Glutamatergic neuron (in vitro differentiated cells): ENCODE results near the gene TMED6. TPM values are rescaled to one million over a fixed set of nuclear protein-coding genes. Genes with fewer than 3 reads are reported as not detected.

Source experiments
- DNase-seq: peaks from one replicate; pipeline ENCODE4 v3.0.0; 2022
- H3K27ac Mint-ChIP-seq: one replicate; pipeline ENCODE4 v1.8.0; 2020; ENCODE audit warnings: mild to moderate bottlenecking, mixed read lengths, inconsistent platforms; ENCODE audit not compliant: unreplicated experiment
- H3K27me3 Mint-ChIP-seq: one replicate; pipeline ENCODE4 v1.8.0; 2020; ENCODE audit warnings: mild to moderate bottlenecking, moderate library complexity, mixed read lengths, inconsistent platforms; ENCODE audit not compliant: unreplicated experiment
- H3K36me3 Mint-ChIP-seq: one replicate; pipeline ENCODE4 v1.8.0; 2020; ENCODE audit warnings: mild to moderate bottlenecking, mixed read lengths, inconsistent platforms; ENCODE audit not compliant: unreplicated experiment
- H3K4me1 Mint-ChIP-seq: one replicate; pipeline ENCODE4 v1.8.0; 2020; ENCODE audit warnings: mild to moderate bottlenecking, low read depth, mixed read lengths, inconsistent platforms; ENCODE audit not compliant: unreplicated experiment
- H3K4me3 Mint-ChIP-seq: one replicate; pipeline ENCODE4 v1.8.0; 2020; ENCODE audit warnings: mild to moderate bottlenecking, mixed read lengths, inconsistent platforms; ENCODE audit not compliant: unreplicated experiment
- H3K9me3 Mint-ChIP-seq: one replicate; pipeline ENCODE4 v1.8.0; 2020; ENCODE audit warnings: mild to moderate bottlenecking, moderate library complexity, mixed read lengths, inconsistent platforms; ENCODE audit not compliant: unreplicated experiment
- total RNA-seq: library from RNA; stranded (reverse); fragmentation: NEBNext Ultra II Directional; extraction: Animal tissue kit (Norgen Biotek cat#: 25700); gene quantifications from one replicate; pipeline ENCODE4 v1.2.1, GENCODE V29; 2021; ENCODE audit not compliant: unreplicated experiment
- TF ChIP-seq, protein P1 (sequence below): fragments of 200-600 bp; sonication (generic); IDR thresholded peaks from one replicate; pipeline ENCODE4 v1.5.0; 2021; ENCODE audit not compliant: partially characterized antibody, unreplicated experiment

TMED6 gene
- total RNA-seq, 1 donor from 2014 or later = not detected

DNA sequence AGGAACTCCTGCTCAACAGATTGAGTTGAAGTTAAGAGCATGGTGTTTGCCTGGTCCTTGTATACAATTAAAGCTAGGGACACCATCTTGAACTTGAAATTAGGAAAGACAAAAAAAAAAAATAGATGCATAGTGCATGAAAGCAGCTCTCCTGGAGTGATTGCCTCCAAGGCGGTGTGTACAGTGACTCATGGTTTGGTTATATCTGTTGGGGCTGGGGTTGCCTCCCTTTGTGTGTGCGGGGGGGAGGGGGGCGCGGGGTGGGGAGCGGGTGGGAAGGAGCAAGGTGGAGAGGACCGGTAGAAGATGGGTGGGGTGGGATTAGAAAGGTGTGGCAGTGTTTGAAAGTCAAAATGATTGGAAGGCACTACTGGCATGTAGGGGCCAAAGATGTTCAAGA lies 3.4 kb downstream of the TMED6 start:
- Mint-ChIP-seq H3K4me1 (peaks cover 2% of the 10 kb centered on the region), H3K4me3 (no peak overlapping the region), H3K36me3 (no peaks in the 10 kb centered on the region), H3K27ac (no peak overlapping the region), H3K9me3 (no peaks in the 10 kb centered on the region), H3K27me3 (peaks cover 1% of the 10 kb centered on the region)
- TF ChIP-seq, protein P1, sequence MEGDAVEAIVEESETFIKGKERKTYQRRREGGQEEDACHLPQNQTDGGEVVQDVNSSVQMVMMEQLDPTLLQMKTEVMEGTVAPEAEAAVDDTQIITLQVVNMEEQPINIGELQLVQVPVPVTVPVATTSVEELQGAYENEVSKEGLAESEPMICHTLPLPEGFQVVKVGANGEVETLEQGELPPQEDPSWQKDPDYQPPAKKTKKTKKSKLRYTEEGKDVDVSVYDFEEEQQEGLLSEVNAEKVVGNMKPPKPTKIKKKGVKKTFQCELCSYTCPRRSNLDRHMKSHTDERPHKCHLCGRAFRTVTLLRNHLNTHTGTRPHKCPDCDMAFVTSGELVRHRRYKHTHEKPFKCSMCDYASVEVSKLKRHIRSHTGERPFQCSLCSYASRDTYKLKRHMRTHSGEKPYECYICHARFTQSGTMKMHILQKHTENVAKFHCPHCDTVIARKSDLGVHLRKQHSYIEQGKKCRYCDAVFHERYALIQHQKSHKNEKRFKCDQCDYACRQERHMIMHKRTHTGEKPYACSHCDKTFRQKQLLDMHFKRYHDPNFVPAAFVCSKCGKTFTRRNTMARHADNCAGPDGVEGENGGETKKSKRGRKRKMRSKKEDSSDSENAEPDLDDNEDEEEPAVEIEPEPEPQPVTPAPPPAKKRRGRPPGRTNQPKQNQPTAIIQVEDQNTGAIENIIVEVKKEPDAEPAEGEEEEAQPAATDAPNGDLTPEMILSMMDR = no peak
- DNase-seq = no peak

DNA sequence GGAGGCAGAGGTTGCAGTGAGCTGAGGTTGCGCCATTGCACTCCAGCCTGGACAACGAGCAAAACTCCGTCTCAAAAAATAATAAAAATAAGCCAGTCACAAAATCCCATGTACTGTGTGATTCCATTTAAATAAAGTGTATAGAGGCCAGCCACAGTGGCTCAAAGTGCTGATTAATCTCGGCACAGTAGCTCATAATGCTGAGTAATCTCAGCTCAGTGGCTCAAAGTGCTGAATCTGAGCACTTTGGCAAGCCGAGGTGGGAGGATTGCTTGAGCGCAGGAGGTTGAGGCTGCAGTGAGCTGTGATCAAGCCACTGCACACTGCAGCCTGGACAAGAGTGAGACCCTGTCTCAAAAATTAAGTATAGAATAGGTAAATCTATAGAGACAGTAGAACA lies 4.9 kb downstream of the TMED6 start:
- no peaks in the 10 kb centered on the region for H3K9me3 Mint-ChIP-seq
- TF ChIP-seq, protein P1 = no peak
- no peak overlapping the region for H3K4me3 Mint-ChIP-seq
- no peak for DNase-seq
- H3K36me3 Mint-ChIP-seq = no peaks in the 10 kb centered on the region
- peaks cover 1% of the 10 kb centered on the region for H3K27me3 Mint-ChIP-seq
- no peak overlapping the region for H3K27ac Mint-ChIP-seq
- peaks cover 2% of the 10 kb centered on the region for H3K4me1 Mint-ChIP-seq

DNA sequence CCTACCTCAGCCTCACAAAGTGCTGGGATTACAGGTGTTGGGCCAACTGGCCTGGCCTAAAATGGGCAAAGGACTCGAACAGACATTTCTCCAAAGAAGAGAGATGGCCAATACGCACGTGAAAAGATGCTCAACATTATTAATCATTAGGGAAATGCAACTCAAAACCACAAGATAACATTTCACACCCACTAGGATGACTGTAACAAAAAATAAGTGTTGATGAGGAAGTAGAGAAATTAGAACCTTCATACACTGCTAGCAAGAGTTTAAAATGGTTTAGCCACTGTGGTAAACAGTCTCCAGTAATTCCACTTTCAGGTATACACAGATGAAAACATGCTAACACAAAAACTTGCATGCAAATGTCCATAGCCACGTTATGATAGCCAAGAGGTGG lies 5.7 kb downstream of the TMED6 start:
- no peak overlapping the region for H3K27ac Mint-ChIP-seq
- TF ChIP-seq, protein P1 = no peak
- peaks cover 2% of the 10 kb centered on the region for H3K4me1 Mint-ChIP-seq
- no peaks in the 10 kb centered on the region for H3K36me3 Mint-ChIP-seq
- H3K4me3 Mint-ChIP-seq = no peak overlapping the region
- H3K9me3 Mint-ChIP-seq = no peaks in the 10 kb centered on the region
- peaks cover 1% of the 10 kb centered on the region for H3K27me3 Mint-ChIP-seq
- no peak for DNase-seq

DNA sequence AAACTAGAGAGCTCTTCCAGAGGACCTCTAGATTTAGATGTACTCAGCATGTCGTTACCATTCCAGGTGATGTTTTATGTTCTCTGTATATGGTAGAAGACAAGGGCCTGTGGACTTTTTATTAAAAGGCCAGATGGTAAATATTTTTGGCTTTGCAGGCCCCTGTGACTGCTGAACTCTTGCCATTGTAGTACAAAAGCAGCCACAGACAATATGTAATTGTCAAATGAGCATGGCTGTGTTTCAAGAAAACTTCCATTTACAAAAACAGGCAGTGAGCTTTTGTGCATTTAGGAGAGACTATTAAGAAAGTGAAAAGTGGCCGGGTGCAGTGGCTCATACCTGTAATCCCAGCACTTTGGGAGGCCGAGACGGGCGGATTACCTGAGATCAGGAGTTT lies 7.4 kb downstream of the TMED6 start:
- DNase-seq = no peak
- peaks cover 5% of the 10 kb centered on the region for H3K4me1 Mint-ChIP-seq
- H3K4me3 Mint-ChIP-seq = no peak overlapping the region
- H3K27me3 Mint-ChIP-seq = peaks cover 3% of the 10 kb centered on the region
- TF ChIP-seq, protein P1 = no peak
- H3K9me3 Mint-ChIP-seq = peaks cover 4% of the 10 kb centered on the region
- H3K27ac Mint-ChIP-seq = no peak overlapping the region
- H3K36me3 Mint-ChIP-seq = no peaks in the 10 kb centered on the region

DNA sequence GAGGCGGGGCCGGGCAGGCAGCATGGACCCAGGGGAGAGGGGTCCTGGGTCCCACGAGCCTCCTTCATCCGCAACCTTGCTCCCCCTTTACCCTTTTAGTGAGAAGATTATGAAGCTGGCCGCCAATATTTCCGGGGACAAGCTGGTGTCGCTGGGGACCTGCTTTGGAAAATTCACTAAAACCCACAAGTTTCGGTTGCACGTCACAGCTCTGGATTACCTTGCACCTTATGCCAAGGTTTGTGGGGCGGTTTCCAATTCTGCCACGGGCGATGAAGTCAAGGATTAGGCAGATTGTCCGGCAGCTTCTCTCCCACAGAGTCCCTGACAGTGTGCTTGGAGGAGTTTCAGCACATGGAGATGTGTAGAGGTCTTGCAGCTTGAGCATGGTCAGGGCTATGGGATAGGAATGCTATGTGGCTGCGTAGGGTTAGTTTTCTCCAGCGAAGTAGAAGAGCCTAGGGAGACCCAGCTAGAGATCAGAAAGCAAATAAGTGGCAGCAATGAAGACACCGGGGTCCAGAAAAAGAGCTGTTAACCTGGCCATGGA lies 11.4 kb downstream of the TMED6 start:
- H3K27me3 Mint-ChIP-seq = peaks cover 3% of the 10 kb centered on the region
- TF ChIP-seq, protein P1 = no peak
- peaks cover 4% of the 10 kb centered on the region for H3K9me3 Mint-ChIP-seq
- no peak for DNase-seq
- peak overlapping the region; percentile 95 for H3K27ac Mint-ChIP-seq
- H3K4me3 Mint-ChIP-seq = peak overlapping the region; percentile 100
- no peaks in the 10 kb centered on the region for H3K36me3 Mint-ChIP-seq
- H3K4me1 Mint-ChIP-seq = peaks cover 5% of the 10 kb centered on the region
